ENCODE measurements around the gene PTPRH. TPM values are rescaled to one million over a fixed set of nuclear protein-coding genes. Genes with fewer than 3 reads are reported as not detected.
"Not testable (repeated sequence)": the region's sequence is repeated elsewhere in the genome, so short reads cannot be mapped to it uniquely, and the experiment has no call there.

PTPRH gene
- total and polyA plus RNA-seq, 5 donors from 2014 or later: not detected

DNA sequence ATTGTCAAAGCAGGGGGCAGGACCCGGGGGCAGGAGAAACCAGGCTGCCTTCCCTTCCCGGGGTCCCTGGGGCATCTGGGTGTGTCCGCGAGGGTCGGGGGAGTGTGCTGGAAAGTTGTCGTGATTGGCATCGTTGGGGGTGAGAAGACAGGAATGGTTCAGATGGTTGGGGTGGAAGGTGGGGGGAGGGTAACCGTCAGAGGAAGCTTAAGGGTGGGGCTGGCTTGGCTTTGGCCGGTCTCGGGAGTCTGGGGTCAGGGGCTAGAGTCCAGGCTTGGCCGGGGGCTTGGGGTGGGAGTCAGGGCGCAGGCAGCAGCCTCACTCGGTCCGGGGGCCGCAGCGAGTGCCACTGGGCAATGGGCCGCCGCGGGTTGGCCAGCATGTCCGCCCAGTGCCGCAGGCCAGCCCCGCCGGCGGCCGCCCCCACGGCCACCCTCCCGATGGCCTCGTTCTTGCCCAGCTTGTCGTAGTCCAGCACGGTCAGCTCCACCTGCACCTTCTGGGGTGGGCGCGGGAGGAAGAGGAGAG is 36.1 kb downstream of the PTPRH start:
- H3K36me3 Mint-ChIP-seq: no peaks in the 10 kb centered on the region
- DNase-seq (no peak), ATAC-seq (ENCODE audit: low read depth in 2 of 2) (no peak)
- H3K9me3 Mint-ChIP-seq: peaks cover 0 to 12% (median 0%) of the 10 kb centered on the region in 7 donors
- Histone ChIP-seq H3K4me3 (ENCODE audit: low read depth, low read length) (no peak overlapping the region), H3K9me3 (ENCODE audit: control insufficient read depth in 2 of 2, low read length in 2 of 2) (peaks cover 0 to 5% of the 10 kb centered on the region in 2 experiments), H3K4me1 (ENCODE audit: control insufficient read depth, insufficient read depth, low read length, poor library complexity, severe bottlenecking) (peaks cover 16% of the 10 kb centered on the region), H3K27me3 (ENCODE audit: control insufficient read depth, insufficient read depth, low read length) (peaks cover 33% of the 10 kb centered on the region), H3K27ac (ENCODE audit: insufficient read depth, low read length, poor library complexity, severe bottlenecking) (no peak overlapping the region), H3K36me3 (ENCODE audit: control insufficient read depth, insufficient read depth, low read length) (no peaks in the 10 kb centered on the region)
- peak overlapping the region in 3 of 4 donors; percentile 68 to 81 (median 79) for H3K4me3 Mint-ChIP-seq
- H3K27ac Mint-ChIP-seq: no peak overlapping the region
- peaks cover 0 to 34% (median 11%) of the 10 kb centered on the region in 4 donors for H3K4me1 Mint-ChIP-seq
- H3K27me3 Mint-ChIP-seq: peaks cover 67% of the 10 kb centered on the region

DNA sequence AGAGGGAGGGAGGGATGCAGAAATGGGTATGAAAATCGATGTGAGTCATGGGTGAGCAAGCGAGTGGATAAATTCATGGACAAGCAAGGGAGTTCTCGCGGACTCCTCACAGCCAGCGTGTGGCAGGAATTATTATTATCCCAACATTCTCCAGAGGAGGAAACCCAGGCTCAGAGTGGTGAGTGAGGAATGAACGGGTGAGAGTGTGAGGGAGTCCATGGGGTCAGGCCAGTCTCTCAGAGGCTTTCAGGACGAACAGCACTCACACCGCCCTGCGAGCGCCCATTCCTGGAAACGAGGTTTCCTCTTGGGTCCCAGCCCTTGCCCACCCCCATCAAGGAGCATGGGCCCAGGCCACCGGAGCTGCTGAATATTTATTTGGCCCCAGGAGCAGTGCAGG is 36.6 kb downstream of the PTPRH start:
- Mint-ChIP-seq H3K27me3 (peaks cover 67% of the 10 kb centered on the region), H3K9me3 (peaks cover 0 to 12% (median 0%) of the 10 kb centered on the region in 7 donors), H3K4me1 (peaks cover 0 to 29% (median 11%) of the 10 kb centered on the region in 4 donors), H3K4me3 (peak overlapping the region in 3 of 4 donors; percentile 68 to 79 (median 71)), H3K36me3 (no peaks in the 10 kb centered on the region), H3K27ac (no peak overlapping the region)
- ATAC-seq (ENCODE audit: low read depth in 2 of 2): no peak
- peaks cover 16% of the 10 kb centered on the region for H3K4me1 ChIP-seq (ENCODE audit: control insufficient read depth, insufficient read depth, low read length, poor library complexity, severe bottlenecking)
- H3K27me3 ChIP-seq (ENCODE audit: control insufficient read depth, insufficient read depth, low read length): peaks cover 33% of the 10 kb centered on the region
- no peak overlapping the region for H3K27ac ChIP-seq (ENCODE audit: insufficient read depth, low read length, poor library complexity, severe bottlenecking)
- no peak overlapping the region for H3K4me3 ChIP-seq (ENCODE audit: low read depth, low read length)
- H3K9me3 ChIP-seq (ENCODE audit: control insufficient read depth in 2 of 2, low read length in 2 of 2): peaks cover 0 to 5% of the 10 kb centered on the region in 2 experiments
- no peak for DNase-seq
- H3K36me3 ChIP-seq (ENCODE audit: control insufficient read depth, insufficient read depth, low read length): no peaks in the 10 kb centered on the region

DNA sequence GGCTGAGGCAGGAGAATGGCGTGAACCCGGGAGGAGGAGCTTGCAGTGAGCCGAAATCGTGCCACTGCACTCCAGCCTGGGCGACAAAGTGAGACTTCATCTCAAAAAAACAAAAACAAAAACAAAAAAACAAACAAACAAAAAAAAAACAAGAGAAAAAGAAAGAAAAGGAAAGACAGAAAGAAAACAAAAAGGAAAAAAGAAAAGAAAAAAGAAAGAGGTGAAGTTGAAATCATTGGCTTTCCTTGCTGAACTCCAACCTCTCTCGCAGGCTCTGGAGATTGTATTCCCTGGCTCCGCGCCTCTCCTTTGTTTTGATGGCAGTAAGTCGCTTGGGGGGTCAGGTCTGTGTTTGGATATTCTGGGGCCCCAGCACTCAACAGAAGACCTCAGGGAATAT is 37.0 kb downstream of the PTPRH start:
- not testable (repeated sequence) for H3K36me3 Mint-ChIP-seq; ATAC-seq (ENCODE audit: low read depth in 2 of 2); H3K27ac Mint-ChIP-seq; H3K4me3 ChIP-seq (ENCODE audit: low read depth, low read length); DNase-seq; H3K9me3 ChIP-seq (ENCODE audit: control insufficient read depth in 2 of 2, low read length in 2 of 2); H3K27ac ChIP-seq (ENCODE audit: insufficient read depth, low read length, poor library complexity, severe bottlenecking); H3K36me3 ChIP-seq (ENCODE audit: control insufficient read depth, insufficient read depth, low read length)
- Mint-ChIP-seq H3K4me3 (peak overlapping the region in 2 of 4 donors; percentile 63 to 71), H3K9me3 (peaks cover 0 to 12% (median 0%) of the 10 kb centered on the region in 7 donors), H3K4me1 (peaks cover 0 to 29% (median 11%) of the 10 kb centered on the region in 4 donors), H3K27me3 (peaks cover 67% of the 10 kb centered on the region)
- H3K27me3 ChIP-seq (ENCODE audit: control insufficient read depth, insufficient read depth, low read length): peaks cover 33% of the 10 kb centered on the region
- peaks cover 16% of the 10 kb centered on the region for H3K4me1 ChIP-seq (ENCODE audit: control insufficient read depth, insufficient read depth, low read length, poor library complexity, severe bottlenecking)

DNA sequence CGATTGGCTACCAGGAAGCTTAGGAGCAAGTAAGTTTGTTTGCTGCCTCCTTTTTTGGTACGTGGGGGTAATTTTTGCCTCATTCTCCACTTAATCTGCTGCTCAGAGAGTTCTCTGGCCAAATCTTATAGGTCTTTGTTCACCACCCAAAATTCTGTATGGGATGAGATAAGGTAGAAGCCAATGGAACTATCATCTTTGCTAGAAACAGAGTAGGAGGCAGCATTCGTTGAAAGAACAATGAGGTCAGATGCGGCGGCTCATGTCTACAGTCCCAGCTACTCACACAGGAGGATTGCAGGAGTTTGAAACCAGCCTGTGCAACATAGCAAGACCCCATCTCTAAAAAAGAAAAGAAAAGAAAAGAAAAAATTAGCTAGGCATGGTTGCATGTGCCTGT is 37.9 kb downstream of the PTPRH start:
- Histone ChIP-seq H3K4me3 (ENCODE audit: low read depth, low read length) (no peak overlapping the region), H3K27ac (ENCODE audit: insufficient read depth, low read length, poor library complexity, severe bottlenecking) (no peak overlapping the region), H3K9me3 (ENCODE audit: control insufficient read depth in 2 of 2, low read length in 2 of 2) (peaks cover 0 to 5% of the 10 kb centered on the region in 2 experiments), H3K27me3 (ENCODE audit: control insufficient read depth, insufficient read depth, low read length) (peaks cover 30% of the 10 kb centered on the region), H3K4me1 (ENCODE audit: control insufficient read depth, insufficient read depth, low read length, poor library complexity, severe bottlenecking) (peaks cover 22% of the 10 kb centered on the region), H3K36me3 (ENCODE audit: control insufficient read depth, insufficient read depth, low read length) (no peaks in the 10 kb centered on the region)
- no peak for DNase-seq
- peak overlapping the region in 1 of 4 donors; percentile 44 for H3K4me3 Mint-ChIP-seq
- no peak overlapping the region for H3K27ac Mint-ChIP-seq
- H3K9me3 Mint-ChIP-seq: peaks cover 0 to 14% (median 4%) of the 10 kb centered on the region in 7 donors
- peaks cover 0 to 37% (median 18%) of the 10 kb centered on the region in 4 donors for H3K4me1 Mint-ChIP-seq
- peaks cover 5% of the 10 kb centered on the region for H3K36me3 Mint-ChIP-seq
- ATAC-seq (ENCODE audit: low read depth in 2 of 2): no peak
- peaks cover 72% of the 10 kb centered on the region for H3K27me3 Mint-ChIP-seq

DNA sequence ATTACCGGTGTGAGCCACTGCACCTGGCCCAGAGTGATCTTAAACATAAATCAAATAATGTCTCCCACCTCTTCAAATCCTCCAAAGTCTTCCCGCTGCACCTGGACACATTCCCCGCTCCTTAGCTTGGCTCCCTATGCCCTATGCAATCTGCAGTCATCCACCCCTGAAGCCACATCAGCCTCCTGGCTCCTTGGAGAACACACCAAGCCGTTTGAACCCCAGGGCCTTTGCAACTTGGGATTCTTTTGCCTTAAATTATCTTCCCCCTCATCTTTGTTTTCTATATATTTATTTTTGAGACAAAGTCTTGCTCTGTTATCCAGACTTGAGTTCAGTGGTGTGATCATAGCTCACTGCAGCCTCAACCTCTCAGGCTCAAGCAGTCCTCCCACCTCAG is 40.2 kb downstream of the PTPRH start:
- peaks cover 83% of the 10 kb centered on the region for H3K27me3 Mint-ChIP-seq
- H3K4me1 Mint-ChIP-seq: peaks cover 0 to 34% (median 16%) of the 10 kb centered on the region in 4 donors
- ATAC-seq (ENCODE audit: low read depth in 2 of 2) (no peak), DNase-seq (no peak)
- H3K4me3 ChIP-seq (ENCODE audit: low read depth, low read length): no peak overlapping the region
- no peak overlapping the region for H3K27ac ChIP-seq (ENCODE audit: insufficient read depth, low read length, poor library complexity, severe bottlenecking)
- no peak overlapping the region for H3K27ac Mint-ChIP-seq
- peaks cover 21% of the 10 kb centered on the region for H3K27me3 ChIP-seq (ENCODE audit: control insufficient read depth, insufficient read depth, low read length)
- H3K9me3 Mint-ChIP-seq: peaks cover 0 to 9% (median 5%) of the 10 kb centered on the region in 7 donors
- peaks cover 25% of the 10 kb centered on the region for H3K4me1 ChIP-seq (ENCODE audit: control insufficient read depth, insufficient read depth, low read length, poor library complexity, severe bottlenecking)
- H3K4me3 Mint-ChIP-seq: no peak overlapping the region
- H3K36me3 Mint-ChIP-seq: peaks cover 5% of the 10 kb centered on the region
- no peaks in the 10 kb centered on the region for H3K36me3 ChIP-seq (ENCODE audit: control insufficient read depth, insufficient read depth, low read length)
- H3K9me3 ChIP-seq (ENCODE audit: control insufficient read depth in 2 of 2, low read length in 2 of 2): no peaks in the 10 kb centered on the region

DNA sequence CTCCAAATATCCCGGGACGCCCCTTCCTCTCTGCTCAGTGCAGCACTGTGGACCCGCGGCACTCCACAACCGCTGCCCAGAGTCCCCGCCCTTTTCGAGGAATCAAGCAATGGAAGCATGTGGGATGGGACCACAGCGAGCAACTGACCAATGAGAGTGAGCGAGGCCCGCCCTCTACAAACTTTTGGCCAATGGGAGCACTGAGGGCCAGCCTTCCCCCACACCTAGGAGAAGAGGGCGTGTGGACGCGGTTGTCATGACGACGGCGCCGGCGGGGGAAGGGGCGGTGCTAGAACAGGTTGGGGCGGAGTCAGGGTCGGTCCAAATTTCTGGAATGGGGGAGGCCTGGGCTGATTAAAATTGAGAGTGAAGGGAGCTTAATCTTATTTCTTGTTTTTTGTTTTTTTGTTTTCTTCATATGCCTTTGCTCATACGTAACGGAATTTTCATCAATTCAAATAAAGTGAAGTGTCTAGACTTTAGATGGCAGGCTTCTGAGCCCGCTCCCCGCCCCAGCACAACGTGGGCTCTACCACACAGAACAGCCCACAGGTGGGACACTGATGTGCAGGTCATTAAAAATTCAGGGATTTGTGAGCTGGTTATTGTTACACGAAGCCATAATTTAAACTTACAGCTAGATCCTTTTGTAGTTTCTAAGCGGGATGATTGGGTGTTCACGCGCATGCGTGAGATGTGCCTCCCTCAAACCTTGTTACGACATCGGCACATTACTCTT is 42.6 kb downstream of the PTPRH start, which contains the start of gene DNAAF3:
Gene DNAAF3 (minus strand): TSS at position 84 of the 739 bp plus-strand sequence. CDS start 200 bp downstream, outside the sequence.
- H3K4me1 Mint-ChIP-seq: peaks cover 0 to 19% (median 9%) of the 10 kb centered on the region in 4 donors
- peaks cover 21% of the 10 kb centered on the region for H3K27me3 ChIP-seq (ENCODE audit: control insufficient read depth, insufficient read depth, low read length)

DNA sequence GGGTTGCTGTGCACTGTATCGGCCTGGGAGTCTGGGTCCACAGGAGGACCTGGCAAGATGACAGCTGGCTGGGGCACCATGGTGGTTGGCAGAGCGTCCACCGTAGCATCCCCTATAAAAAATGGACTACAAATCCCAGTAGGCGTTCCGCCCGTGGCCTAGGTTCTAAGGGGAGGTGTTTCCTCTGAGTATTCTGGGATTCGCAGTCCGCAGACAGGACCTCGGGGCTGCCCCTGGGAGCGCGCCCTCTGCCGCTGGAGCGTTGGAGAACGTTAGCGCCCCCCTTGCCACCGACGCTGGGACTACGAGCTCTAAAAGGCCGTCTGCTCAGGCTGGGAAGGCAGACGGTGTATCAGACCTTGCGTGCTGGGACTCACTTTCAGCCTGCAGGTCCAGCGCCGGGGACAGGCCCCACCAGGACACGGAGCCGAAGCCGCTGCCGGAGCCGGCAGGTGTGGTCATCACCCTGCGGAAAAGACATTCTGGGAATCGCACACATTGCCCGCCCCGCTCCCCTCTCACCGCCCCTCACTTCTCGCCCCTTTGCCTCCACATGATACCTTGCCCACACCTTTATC is 43.3 kb downstream of the PTPRH start:
- peak in 2 of 3 donors; percentile 18 to 42 for DNase-seq
- Mint-ChIP-seq H3K4me3 (peak overlapping the region in 2 of 4 donors; percentile 58 to 88), H3K4me1 (peaks cover 0 to 16% (median 9%) of the 10 kb centered on the region in 4 donors), H3K9me3 (peaks cover 0 to 7% (median 4%) of the 10 kb centered on the region in 7 donors), H3K27me3 (peaks cover 72% of the 10 kb centered on the region), H3K36me3 (peaks cover 5% of the 10 kb centered on the region), H3K27ac (peak overlapping the region in 2 of 3 donors; percentile 48 to 59)
- Histone ChIP-seq H3K36me3 (ENCODE audit: control insufficient read depth, insufficient read depth, low read length) (no peaks in the 10 kb centered on the region), H3K9me3 (ENCODE audit: control insufficient read depth in 2 of 2, low read length in 2 of 2) (no peaks in the 10 kb centered on the region), H3K4me3 (ENCODE audit: low read depth, low read length) (no peak overlapping the region), H3K27me3 (ENCODE audit: control insufficient read depth, insufficient read depth, low read length) (peaks cover 21% of the 10 kb centered on the region), H3K27ac (ENCODE audit: insufficient read depth, low read length, poor library complexity, severe bottlenecking) (no peak overlapping the region), H3K4me1 (ENCODE audit: control insufficient read depth, insufficient read depth, low read length, poor library complexity, severe bottlenecking) (peaks cover 12% of the 10 kb centered on the region)
- peak; percentile 14 to 57 for ATAC-seq (ENCODE audit: low read depth in 2 of 2)

More for the DNA sequence above, 42.6 kb downstream of the PTPRH start, which contains the start of gene DNAAF3:
- Mint-ChIP-seq H3K36me3 (peaks cover 5% of the 10 kb centered on the region), H3K4me3 (peak within 1 kb of the TSS; percentile 16 to 88 (median 50)), H3K9me3 (peaks cover 0 to 7% (median 4%) of the 10 kb centered on the region in 7 donors), H3K27me3 (peaks cover 78% of the 10 kb centered on the region), H3K27ac (peak within 1 kb of the TSS in 2 of 3 donors; percentile 48 to 59)
- DNase-seq: peak in 2 of 3 donors; percentile 45 to 74
- ATAC-seq (ENCODE audit: low read depth in 2 of 2): peak; percentile 42 to 50
- no peak within 1 kb of the TSS for H3K27ac ChIP-seq (ENCODE audit: insufficient read depth, low read length, poor library complexity, severe bottlenecking)
- no peaks in the 10 kb centered on the region for H3K9me3 ChIP-seq (ENCODE audit: control insufficient read depth in 2 of 2, low read length in 2 of 2)
- peaks cover 12% of the 10 kb centered on the region for H3K4me1 ChIP-seq (ENCODE audit: control insufficient read depth, insufficient read depth, low read length, poor library complexity, severe bottlenecking)
- no peaks in the 10 kb centered on the region for H3K36me3 ChIP-seq (ENCODE audit: control insufficient read depth, insufficient read depth, low read length)
- H3K4me3 ChIP-seq (ENCODE audit: low read depth, low read length): no peak within 1 kb of the TSS

Data from CD4-positive, CD25-positive, alpha-beta regulatory T cell (primary cell).